ENCODE measurements around the gene ALB. TPM values are rescaled to one million over a fixed set of nuclear protein-coding genes. Genes with fewer than 3 reads are reported as not detected.
"Not testable (repeated sequence)": the region's sequence is repeated elsewhere in the genome, so short reads cannot be mapped to it uniquely, and the experiment has no call there.

Gene ALB
- total RNA-seq (2021; ENCODE audit: unreplicated experiment) (21.3 TPM), Bru-seq, nascent RNA (percentile 41 among the genes with signal in this experiment), BruChase-seq, experiment 1, labeled RNA remaining after a 2-hour chase (percentile 34 among the genes with signal in this experiment), BruChase-seq, experiment 2, labeled RNA remaining after a 6-hour chase (percentile 33 among the genes with signal in this experiment)
- not detected for polyA plus RNA-seq (2012; ENCODE audit: insufficient read length)
- long read RNA-seq: 0 reads

GRCh38 chr4:73404042-73404441 lies at the start of gene ALB:
ALB (plus strand) TSS chr4:73404287; CDS start chr4:73404328, 41 bp downstream.
- BruUV-seq (replicated peaks): no TSS peak
- no peak within 1 kb of the TSS for H3K27ac ChIP-seq (ENCODE audit: low read length)
- H3K36me3 ChIP-seq (ENCODE audit: control insufficient read depth, insufficient read depth, low read length): no peaks in the 10 kb centered on the region
- no peaks in the 10 kb centered on the region for H3K27me3 ChIP-seq (ENCODE audit: control insufficient read depth, insufficient read depth, low read length)
- no peak for ATAC-seq
- POLR2A ChIA-PET: no interaction called here
- no peaks in the 10 kb centered on the region for H3K4me1 ChIP-seq (ENCODE audit: control insufficient read depth, insufficient read depth, low read length)
- DNase-seq (ENCODE audit: low read depth, low spot score): no peak
- no peaks in the 10 kb centered on the region for H3K9me3 ChIP-seq (ENCODE audit: control insufficient read depth, insufficient read depth, low read depth, low read length)
- in situ Hi-C loops (cut with HindIII; ENCODE audit: low pct_unique_long_range_greater_than_20kb, low sequenced_read_pairs) (no loop called here), intact Hi-C loops (cut with micrococcal nuclease; ENCODE audit: unreplicated experiment) (no loop called here)
- TF ChIP-seq SIN3A (IDR thresholded peaks at IDR 0.05; ENCODE audit: borderline replicate concordance, insufficient read depth, low read depth, low read length) (no peak), CTCF (IDR thresholded peaks at IDR 0.05) (no peak), POLR2AphosphoS5 (IDR thresholded peaks at IDR 0.05; ENCODE audit: low read depth, low read length) (no peak), TCF7L2 (IDR thresholded peaks at IDR 0.05; ENCODE audit: low read depth, low read length) (no peak)
- TF ChIP-seq, protein P1, sequence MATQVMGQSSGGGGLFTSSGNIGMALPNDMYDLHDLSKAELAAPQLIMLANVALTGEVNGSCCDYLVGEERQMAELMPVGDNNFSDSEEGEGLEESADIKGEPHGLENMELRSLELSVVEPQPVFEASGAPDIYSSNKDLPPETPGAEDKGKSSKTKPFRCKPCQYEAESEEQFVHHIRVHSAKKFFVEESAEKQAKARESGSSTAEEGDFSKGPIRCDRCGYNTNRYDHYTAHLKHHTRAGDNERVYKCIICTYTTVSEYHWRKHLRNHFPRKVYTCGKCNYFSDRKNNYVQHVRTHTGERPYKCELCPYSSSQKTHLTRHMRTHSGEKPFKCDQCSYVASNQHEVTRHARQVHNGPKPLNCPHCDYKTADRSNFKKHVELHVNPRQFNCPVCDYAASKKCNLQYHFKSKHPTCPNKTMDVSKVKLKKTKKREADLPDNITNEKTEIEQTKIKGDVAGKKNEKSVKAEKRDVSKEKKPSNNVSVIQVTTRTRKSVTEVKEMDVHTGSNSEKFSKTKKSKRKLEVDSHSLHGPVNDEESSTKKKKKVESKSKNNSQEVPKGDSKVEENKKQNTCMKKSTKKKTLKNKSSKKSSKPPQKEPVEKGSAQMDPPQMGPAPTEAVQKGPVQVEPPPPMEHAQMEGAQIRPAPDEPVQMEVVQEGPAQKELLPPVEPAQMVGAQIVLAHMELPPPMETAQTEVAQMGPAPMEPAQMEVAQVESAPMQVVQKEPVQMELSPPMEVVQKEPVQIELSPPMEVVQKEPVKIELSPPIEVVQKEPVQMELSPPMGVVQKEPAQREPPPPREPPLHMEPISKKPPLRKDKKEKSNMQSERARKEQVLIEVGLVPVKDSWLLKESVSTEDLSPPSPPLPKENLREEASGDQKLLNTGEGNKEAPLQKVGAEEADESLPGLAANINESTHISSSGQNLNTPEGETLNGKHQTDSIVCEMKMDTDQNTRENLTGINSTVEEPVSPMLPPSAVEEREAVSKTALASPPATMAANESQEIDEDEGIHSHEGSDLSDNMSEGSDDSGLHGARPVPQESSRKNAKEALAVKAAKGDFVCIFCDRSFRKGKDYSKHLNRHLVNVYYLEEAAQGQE (IDR thresholded peaks at IDR 0.05; ENCODE audit: insufficient read depth in 1 of 2, low read depth in 2 of 2, low read length in 1 of 2): no peak
- CTCF ChIA-PET: no interaction called here
- no peak within 1 kb of the TSS for H3K4me3 ChIP-seq (ENCODE audit: low read depth in 2 of 2, low read length in 2 of 2)

- H3K27ac ChIP-seq (ENCODE audit: low read length); DNase-seq (ENCODE audit: low read depth, low spot score); H3K9me3 ChIP-seq (ENCODE audit: control insufficient read depth, insufficient read depth, low read depth, low read length); CTCF ChIA-PET; BruUV-seq (replicated peaks); H3K4me1 ChIP-seq (ENCODE audit: control insufficient read depth, insufficient read depth, low read length); H3K27me3 ChIP-seq (ENCODE audit: control insufficient read depth, insufficient read depth, low read length); intact Hi-C loops (cut with micrococcal nuclease; ENCODE audit: unreplicated experiment); POLR2A ChIA-PET; H3K4me3 ChIP-seq (ENCODE audit: low read depth in 2 of 2, low read length in 2 of 2); ATAC-seq; H3K36me3 ChIP-seq (ENCODE audit: control insufficient read depth, insufficient read depth, low read length); in situ Hi-C loops (cut with HindIII; ENCODE audit: low pct_unique_long_range_greater_than_20kb, low sequenced_read_pairs): not testable (repeated sequence)
Measured at GRCh38 chr4:73357174-73357573, 46.9 kb upstream of the ALB start.

- in situ Hi-C loops (cut with HindIII; ENCODE audit: low pct_unique_long_range_greater_than_20kb, low sequenced_read_pairs); H3K4me1 ChIP-seq (ENCODE audit: control insufficient read depth, insufficient read depth, low read length); POLR2A ChIA-PET; intact Hi-C loops (cut with micrococcal nuclease; ENCODE audit: unreplicated experiment); BruUV-seq (replicated peaks); H3K4me3 ChIP-seq (ENCODE audit: low read depth in 2 of 2, low read length in 2 of 2); H3K36me3 ChIP-seq (ENCODE audit: control insufficient read depth, insufficient read depth, low read length); CTCF ChIA-PET; H3K27me3 ChIP-seq (ENCODE audit: control insufficient read depth, insufficient read depth, low read length); ATAC-seq; H3K9me3 ChIP-seq (ENCODE audit: control insufficient read depth, insufficient read depth, low read depth, low read length); H3K27ac ChIP-seq (ENCODE audit: low read length); DNase-seq (ENCODE audit: low read depth, low spot score): not testable (repeated sequence)
Measured at GRCh38 chr4:73369506-73370199, 34.4 kb upstream of the ALB start.

All from Panc1 (cell line).